T-helper 2 cell (primary cell): Measurements from ENCODE around the gene SLC25A42.
"Not testable (repeated sequence)": the region's sequence is repeated elsewhere in the genome, so short reads cannot be mapped to it uniquely, and the experiment has no call there.

Source experiments
- DNase-seq, 5 experiments: peaks; one replicate each; pipeline versions ENCODE4 v3.0.0 to v3.0.0-alpha.2; 2012 to 2022

Gene SLC25A42

DNA sequence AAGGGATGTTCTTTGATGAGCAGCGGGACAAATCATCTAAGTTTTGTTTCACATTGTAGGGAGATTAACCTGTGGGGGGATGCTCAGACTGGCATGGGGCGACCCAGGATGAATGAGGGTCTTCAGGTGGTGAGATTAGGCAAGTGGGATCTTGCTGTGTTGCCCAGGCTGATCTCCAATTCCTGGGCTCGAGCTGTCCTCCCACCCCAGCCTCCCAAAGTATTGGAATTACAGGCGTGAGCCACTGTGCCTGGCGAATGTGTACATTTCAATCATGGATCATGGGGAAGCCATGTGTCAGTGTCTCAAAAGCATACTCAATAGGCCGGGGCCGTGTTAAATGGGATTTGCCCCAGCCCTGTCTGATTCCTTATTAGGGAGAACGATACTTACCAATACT is 8.1 kb downstream of the SLC25A42 start:
- no peak for DNase-seq

- DNase-seq, result no peak
These were observed 10.5 kb downstream of the SLC25A42 start for GRCh38 chr19:19074196-19074882.

- no peak for DNase-seq
These were observed 11.3 kb downstream of the SLC25A42 start for GRCh38 chr19:19075126-19075525.

DNA sequence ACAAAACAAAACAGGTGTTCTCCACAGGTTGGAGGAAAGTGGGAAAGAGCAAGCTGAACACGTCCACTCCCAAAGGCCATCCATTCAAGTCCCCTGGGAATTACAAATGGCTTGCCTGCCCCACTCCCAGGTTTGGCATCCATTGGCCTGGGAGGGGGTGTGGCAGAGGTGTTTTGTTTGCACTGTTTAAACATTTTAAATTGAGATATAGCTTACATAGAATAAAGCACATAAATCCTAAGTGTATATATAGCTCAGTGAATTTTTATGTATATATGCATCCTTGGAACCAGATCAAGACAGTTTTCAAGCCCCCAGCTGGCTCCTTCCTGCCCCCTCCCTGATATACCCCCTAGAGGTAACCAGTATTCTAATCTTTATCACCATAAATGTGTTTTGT is 12.7 kb downstream of the SLC25A42 start:
- no peak for DNase-seq

- no peak for DNase-seq
These were observed 13.3 kb downstream of the SLC25A42 start for GRCh38 chr19:19077103-19077502.

GRCh38 chr19:19078801-19079200 is 15.0 kb downstream of the SLC25A42 start:
- DNase-seq, result no peak

DNA sequence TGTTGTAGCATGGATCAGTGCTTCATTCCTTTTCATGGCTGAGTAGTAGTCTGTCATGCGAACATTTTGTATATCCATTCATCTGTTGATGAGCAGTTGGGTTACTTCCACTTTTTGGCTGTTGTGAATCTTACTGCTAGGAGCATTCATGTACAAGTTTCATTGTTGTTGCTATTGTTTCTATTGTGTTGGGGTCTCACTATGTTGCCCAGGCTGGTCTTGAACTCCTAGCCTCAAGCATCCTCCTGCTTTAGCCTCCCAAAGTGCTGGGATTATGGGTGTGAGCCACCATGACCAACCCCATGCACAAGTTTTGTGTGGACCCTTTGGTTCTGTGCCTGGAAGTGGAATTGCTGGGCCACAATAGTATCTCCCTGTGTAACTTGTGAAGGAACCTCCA is 15.8 kb downstream of the SLC25A42 start:
- no peak for DNase-seq

- DNase-seq, result no peak
These were observed 17.9 kb downstream of the SLC25A42 start for GRCh38 chr19:19081642-19082151.

DNA sequence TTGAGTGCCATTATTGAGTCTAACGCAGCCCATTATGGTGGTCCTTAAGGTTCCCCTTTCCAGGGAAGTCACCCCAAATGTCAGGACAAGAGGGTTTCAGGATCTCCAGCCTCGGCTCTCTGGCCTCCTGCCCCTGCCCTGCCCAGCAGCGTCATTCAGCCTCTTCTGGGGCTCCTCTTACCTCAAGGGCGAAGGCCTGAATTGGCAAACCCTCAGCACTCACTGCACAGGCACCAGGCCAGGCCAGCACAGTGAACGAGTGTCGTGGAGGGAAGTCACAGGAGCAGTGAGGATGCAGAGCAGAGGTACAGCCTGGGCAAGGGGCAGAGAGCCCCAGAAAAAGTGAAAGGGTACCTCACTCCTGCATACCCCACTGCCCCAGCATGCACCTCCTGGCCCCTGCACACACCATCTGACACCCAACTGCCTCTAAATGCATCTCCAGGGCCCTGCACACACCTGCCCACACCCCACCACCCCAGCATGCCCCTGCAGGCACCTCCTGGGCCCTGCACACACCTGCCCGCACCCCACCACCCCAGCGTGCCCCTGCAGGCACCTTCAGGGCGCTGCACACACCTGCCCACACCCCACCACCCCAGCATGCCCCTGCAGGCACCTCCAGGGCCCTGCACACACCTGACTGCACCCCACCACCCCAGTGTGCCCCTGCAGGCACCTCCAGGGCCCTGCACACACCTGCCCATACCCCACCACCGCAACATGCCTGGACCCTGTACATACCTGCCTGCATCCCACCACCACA is 19.8 kb downstream of the SLC25A42 start:
- DNase-seq, result no peak

DNA sequence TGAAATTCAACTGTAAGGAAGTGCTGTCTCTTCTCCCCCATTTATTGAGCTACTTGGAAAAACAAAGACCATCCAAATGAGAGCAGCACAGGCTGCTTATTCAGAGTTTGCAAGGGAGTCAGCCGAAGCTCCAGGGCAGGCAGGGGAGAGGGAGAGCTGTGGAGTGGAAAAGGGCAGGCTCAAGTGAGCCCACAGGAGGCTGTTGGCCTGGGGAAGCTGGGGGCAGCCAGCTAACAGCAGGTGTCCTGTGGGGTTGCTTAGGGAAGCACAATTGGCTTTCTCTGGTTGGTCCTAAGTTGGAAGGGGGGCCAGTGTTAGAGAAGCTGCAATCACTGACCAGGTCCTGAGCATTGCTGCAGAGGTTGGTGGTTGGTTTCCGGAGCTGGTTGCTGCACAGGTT is 23.9 kb downstream of the SLC25A42 start:
- DNase-seq, result no peak

DNA sequence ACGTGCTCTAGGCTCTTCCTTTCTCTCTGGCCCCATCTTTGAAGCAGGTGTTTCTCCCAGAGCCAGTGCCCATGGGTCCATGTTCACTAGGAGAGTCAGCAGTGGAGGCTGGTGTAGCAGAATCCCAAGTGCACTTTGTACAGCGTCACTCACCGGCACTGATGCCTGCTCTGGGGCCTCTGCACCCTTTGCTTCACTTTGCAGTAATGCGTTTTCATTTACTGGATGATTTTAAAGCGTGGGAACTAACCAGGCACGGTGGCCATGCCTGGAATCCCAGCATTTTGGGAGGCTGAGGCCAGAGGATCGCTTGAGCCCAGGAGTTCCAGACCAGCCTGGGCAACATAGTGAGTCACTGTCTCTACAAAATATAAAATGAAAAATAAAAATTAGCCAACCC is 30.7 kb downstream of the SLC25A42 start:
- DNase-seq, result no peak

GRCh38 chr19:19095691-19096090 is 31.9 kb downstream of the SLC25A42 start:
- no peak for DNase-seq

- DNase-seq, result no peak
These were observed 33.1 kb downstream of the SLC25A42 start for GRCh38 chr19:19096641-19097627.

- no peak for DNase-seq
These were observed 34.4 kb downstream of the SLC25A42 start for GRCh38 chr19:19098084-19098702.

GRCh38 chr19:19098703-19099632 is 35.2 kb downstream of the SLC25A42 start:
- no peak for DNase-seq

DNA sequence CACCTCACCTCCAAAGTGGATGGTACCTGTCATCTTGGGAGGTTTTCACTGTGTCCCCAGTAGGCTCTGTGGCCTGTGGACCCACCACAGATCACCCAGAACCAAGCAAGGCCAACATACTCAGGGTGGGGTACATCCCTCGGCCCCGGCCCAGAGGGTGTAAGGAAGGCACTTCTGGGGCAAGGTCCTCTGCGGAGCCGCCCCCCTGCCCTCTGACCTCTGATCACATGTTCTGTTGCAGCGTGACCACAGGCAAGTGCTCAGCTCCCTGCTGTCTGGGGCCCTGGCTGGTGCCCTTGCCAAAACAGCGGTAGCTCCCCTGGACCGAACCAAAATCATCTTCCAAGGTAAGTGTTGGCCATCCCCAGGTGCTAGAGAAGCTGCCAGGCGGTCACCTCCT is 37.7 kb downstream of the SLC25A42 start:
- DNase-seq, result no peak

- not testable (repeated sequence) for DNase-seq
These were observed 38.8 kb downstream of the SLC25A42 start for GRCh38 chr19:19102566-19102965.

DNA sequence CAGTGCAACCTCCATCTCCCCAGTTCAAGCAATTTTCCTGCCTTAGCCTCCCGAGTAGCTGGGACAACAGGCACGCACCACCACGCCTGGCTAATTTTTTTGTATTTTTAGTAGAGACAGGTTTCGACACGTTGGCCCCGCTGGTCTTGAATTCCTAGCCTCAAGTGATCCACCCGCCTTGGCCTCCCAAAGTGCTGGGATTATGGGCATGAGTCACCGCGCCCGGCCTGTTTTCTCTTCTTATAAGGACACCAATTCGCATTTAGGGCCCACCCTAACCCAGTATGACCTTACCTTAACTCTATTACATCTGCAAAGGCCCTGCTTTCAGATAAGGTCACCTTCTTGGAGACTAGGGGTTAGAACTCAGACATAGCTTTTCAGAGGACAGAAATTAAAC is 39.4 kb downstream of the SLC25A42 start:
- DNase-seq, result no peak

DNA sequence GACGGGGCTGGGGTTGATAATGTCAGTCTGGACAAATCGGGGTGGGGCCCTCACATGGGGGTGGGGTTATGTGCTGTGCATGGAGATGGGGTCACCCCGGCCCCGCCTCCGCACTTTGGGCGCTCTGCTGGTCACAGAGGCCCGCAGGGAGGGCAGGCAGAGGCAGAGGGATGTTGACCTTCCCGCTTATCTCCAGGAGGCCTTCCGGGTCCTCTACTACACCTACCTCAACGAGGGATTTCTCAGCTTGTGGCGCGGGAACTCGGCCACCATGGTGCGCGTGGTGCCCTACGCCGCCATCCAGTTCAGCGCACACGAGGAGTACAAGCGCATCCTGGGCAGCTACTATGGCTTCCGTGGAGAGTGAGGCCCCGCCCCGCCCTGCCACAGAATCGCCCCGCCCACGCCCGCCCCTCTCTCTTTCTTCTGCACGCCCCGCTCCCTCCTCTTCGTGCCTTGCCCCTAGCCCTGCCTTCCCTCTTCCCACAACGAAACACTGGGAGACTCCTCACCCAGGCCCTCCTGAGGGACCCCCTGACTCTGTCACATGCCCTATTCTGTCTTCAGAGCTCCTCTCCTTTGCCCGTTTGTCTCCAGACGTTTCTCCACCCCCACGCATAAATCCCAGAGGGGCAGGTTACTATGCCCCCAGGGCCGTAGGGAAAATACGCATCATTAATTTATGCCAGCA is 41.7 kb downstream of the SLC25A42 start:
- DNase-seq, result no peak

GRCh38 chr19:19106056-19106551 is 42.3 kb downstream of the SLC25A42 start:
- no peak for DNase-seq
